HepG2 (cell line): ENCODE measurements around the gene KCNJ6.

ENCODE experiments used
- CTCF ChIP-seq: sonication (generic); formaldehyde crosslinking; IDR thresholded peaks from 2 replicates; pipeline ENCODE4 v1.5.0; 2020; ENCODE audit warnings: mild to moderate bottlenecking, missing genetic modification reagents, moderate library complexity
- FOXK1 ChIP-seq: sonication (generic); formaldehyde crosslinking; IDR thresholded peaks from 2 replicates; pipeline ENCODE4 v1.4.0; 2020; ENCODE audit warnings: low read depth, missing genetic modification reagents, borderline replicate concordance
- MNT ChIP-seq: fragments of 450-650 bp; IDR thresholded peaks from 2 replicates; pipeline ENCODE4 v1.6.1; 2016
- RXRB ChIP-seq: IDR thresholded peaks from 2 replicates; pipeline ENCODE4 v1.6.1; 2016; ENCODE audit warnings: borderline replicate concordance, missing genetic modification reagents, missing compliant biosample characterization
- ZNF546 ChIP-seq: sonication (generic); formaldehyde crosslinking; conservative IDR thresholded peaks from 2 replicates; pipeline ENCODE4 v1.8.1; 2023; ENCODE audit warnings: mild to moderate bottlenecking, missing genetic modification reagents
- ZNF580 ChIP-seq: IDR thresholded peaks from 2 replicates; pipeline ENCODE4 v1.6.1; 2016; ENCODE audit warnings: low read depth, borderline replicate concordance

DNA sequence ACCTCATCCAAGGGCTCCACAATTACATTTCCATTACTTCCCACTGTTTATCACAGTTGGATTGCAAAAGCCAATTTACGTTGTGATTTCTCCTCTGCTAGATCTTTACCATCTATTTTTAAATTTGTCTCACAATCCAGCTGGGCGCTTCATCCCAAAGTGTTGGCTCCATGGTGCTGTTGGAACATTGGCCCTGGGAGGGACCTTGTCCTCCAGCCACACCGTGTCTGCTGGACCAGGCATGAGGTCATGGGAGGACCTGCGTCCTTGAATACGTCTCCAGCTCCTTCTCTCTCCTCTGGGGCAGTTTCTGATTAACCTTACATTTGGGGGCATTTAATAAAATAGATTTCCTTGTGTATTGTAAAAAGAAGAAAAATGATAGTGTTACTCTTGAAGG lies 125.4 kb downstream of the KCNJ6 start:
- TF ChIP-seq ZNF580 (CRISPR knock-in tag) = no peak
- no peak for TF ChIP-seq FOXK1 (CRISPR knock-in tag)
- TF ChIP-seq CTCF (CRISPR knock-in tag) = no peak
- no peak for TF ChIP-seq RXRB
- no peak for TF ChIP-seq ZNF546 (CRISPR knock-in tag)
- no peak for TF ChIP-seq MNT
